Left lung (tissue), 10 donors: Measurements from ENCODE around the gene SLC6A9. TPM values are rescaled to one million over a fixed set of nuclear protein-coding genes. Genes with fewer than 3 reads are reported as not detected.
A peak's percentile ranks its signal among the peaks of the same experiment; 100 is the strongest.

Experiments used
- ATAC-seq: fragments of 200-7000 bp; cut with Tn5 transposase; one replicate; pipeline ENCODE4 v1.9.1; 2020; ENCODE audit warnings: moderate library complexity
- DNase-seq, 4 donors: peaks; one replicate each; pipeline ENCODE4 v3.0.0-alpha.2; 2013 to 2020
- H3K27ac ChIP-seq, 2 donors: fragments of 200-600 bp; sonication (generic) in 1 of 2; one replicate each; pipeline versions ENCODE4 v1.5.0 to v1.8.0; 2020 to 2021
- H3K27me3 ChIP-seq, 2 donors: fragments of 200-600 bp; sonication (generic) in 1 of 2; one replicate each; pipeline versions ENCODE4 v1.5.0 to v1.8.0; 2020 to 2021
- H3K36me3 ChIP-seq, 2 donors: fragments of 200-600 bp; sonication (generic) in 1 of 2; one replicate each; pipeline versions ENCODE4 v1.5.0 to v1.8.0; 2020 to 2021
- H3K4me1 ChIP-seq, 2 donors: fragments of 200-600 bp; one replicate each; pipeline ENCODE4 v1.8.0; 2021
- H3K4me3 ChIP-seq, 2 donors: fragments of 200-600 bp; sonication (generic) in 1 of 2; one replicate each; pipeline versions ENCODE4 v1.5.0 to v1.8.0; 2020 to 2021; ENCODE audit warnings: mild to moderate bottlenecking in 1 of 2
- H3K9me3 ChIP-seq, 2 donors: fragments of 200-600 bp; sonication (generic) in 1 of 2; one replicate each; pipeline versions ENCODE4 v1.5.0 to v1.8.0; 2020 to 2021
- intact Hi-C, 2 donors: fragments of 100-400 bp; cut with DNase I; formaldehyde crosslinking; loops; one replicate each; pipeline versions ENCODE4 v1.11.2 to v1.14.2; 2022
- polyA plus RNA-seq, 6 donors: library from polyadenylated mRNA; unstranded; fragments of 120-200 nt; gene quantifications; one replicate each; pipeline ENCODE4 v1.2.1, GENCODE V29; 2013; ENCODE audit not compliant: insufficient read length in 6 of 6
- total RNA-seq, 2 donors: library from RNA; stranded (reverse); fragmentation: NEBNext Ultra II Directional; extraction: Animal tissue kit (Norgen Biotek cat#: 25700); gene quantifications; one replicate each; pipeline ENCODE4 v1.2.1, GENCODE V29; 2021
- TF ChIP-seq, protein P1 (sequence below), 2 donors: fragments of 200-600 bp; sonication (generic) in 1 of 2; IDR thresholded peaks; one replicate each; pipeline versions ENCODE4 v1.5.0 to v1.8.0; 2021; ENCODE audit warnings: antibody characterized with exemption in 2 of 2
- donor health status: DM: no; HTN: yes; CAD: no.
- donor health status: DM: no; HTN: no; CAD: no.

SLC6A9 gene
- total and polyA plus RNA-seq, 8 donors = 10.9 to 28.5 (median 14.6) TPM

DNA sequence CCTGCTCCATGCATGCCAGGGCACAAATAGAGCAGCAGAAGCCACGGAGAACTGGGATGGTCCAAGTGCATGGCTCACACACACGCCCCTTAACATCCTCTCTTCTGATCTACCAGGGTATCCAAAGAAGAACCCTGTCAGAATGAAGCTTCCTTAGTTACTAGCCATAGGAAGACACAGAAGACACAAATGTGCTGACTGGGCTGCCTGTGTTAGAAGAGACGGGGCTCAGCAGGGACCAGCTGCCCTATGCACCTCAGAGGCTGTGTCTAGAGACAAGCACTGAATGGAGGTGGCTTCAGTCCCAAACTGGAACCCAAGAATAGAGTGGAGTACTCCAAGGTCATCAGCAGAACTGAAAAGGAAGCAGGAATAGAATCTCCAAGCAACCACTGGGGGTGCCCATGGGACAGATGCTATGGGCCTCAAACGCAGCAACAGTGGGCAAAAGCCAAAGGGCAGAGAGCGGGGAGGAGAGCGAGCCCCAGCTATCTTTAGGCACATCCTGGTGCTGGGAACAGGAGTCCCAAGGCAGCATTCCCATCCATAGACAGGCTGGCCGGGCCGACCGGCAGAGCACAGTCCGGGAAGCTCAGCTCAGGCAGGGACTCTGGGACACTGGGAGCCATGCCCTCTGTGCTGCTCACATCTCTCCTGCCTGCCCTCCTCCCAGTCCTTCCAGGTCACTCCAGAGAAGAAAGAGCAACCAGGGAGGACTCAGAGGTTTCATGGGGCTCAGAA lies 9.5 kb downstream of the SLC6A9 start:
- H3K27ac ChIP-seq = no peak overlapping the region
- DNase-seq (peak in 1 of 4 donors; percentile 62), ATAC-seq (no peak)
- TF ChIP-seq, protein P1, sequence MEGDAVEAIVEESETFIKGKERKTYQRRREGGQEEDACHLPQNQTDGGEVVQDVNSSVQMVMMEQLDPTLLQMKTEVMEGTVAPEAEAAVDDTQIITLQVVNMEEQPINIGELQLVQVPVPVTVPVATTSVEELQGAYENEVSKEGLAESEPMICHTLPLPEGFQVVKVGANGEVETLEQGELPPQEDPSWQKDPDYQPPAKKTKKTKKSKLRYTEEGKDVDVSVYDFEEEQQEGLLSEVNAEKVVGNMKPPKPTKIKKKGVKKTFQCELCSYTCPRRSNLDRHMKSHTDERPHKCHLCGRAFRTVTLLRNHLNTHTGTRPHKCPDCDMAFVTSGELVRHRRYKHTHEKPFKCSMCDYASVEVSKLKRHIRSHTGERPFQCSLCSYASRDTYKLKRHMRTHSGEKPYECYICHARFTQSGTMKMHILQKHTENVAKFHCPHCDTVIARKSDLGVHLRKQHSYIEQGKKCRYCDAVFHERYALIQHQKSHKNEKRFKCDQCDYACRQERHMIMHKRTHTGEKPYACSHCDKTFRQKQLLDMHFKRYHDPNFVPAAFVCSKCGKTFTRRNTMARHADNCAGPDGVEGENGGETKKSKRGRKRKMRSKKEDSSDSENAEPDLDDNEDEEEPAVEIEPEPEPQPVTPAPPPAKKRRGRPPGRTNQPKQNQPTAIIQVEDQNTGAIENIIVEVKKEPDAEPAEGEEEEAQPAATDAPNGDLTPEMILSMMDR (IDR thresholded peaks at IDR 0.05) = no peak
- no peaks in the 10 kb centered on the region for H3K27me3 ChIP-seq
- no peak overlapping the region for H3K4me3 ChIP-seq
- peaks cover 0 to 5% of the 10 kb centered on the region in 2 donors for H3K4me1 ChIP-seq
- no peaks in the 10 kb centered on the region for H3K9me3 ChIP-seq
- H3K36me3 ChIP-seq = peaks cover 0 to 3% of the 10 kb centered on the region in 2 donors
- intact Hi-C loops = no loop called here

DNA sequence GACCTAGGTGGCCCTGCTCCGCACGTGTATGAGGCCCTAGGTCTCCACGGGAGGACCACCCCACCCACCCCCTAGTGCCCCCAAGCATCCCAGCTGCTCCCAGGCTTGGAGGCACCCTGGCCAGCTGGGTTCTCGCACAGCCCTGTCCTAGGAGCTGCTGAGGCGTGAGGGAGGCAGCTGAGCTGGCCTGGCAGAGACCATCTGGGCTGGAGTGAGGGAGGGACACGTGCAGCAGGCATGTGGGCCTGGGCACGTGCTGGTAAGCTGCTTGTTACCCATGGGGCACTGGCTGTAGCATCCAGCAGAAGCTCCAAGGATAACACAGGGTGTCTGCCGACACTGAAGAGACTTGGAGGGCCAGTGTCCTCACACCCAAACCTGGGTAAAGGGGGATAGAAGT lies 10.1 kb downstream of the SLC6A9 start:
- Histone ChIP-seq H3K9me3 (no peaks in the 10 kb centered on the region), H3K27me3 (no peaks in the 10 kb centered on the region), H3K4me3 (no peak overlapping the region), H3K4me1 (no peaks in the 10 kb centered on the region), H3K36me3 (peaks cover 0 to 3% of the 10 kb centered on the region in 2 donors), H3K27ac (no peak overlapping the region)
- intact Hi-C loops = no loop called here
- TF ChIP-seq, protein P1 (IDR thresholded peaks at IDR 0.05) = no peak
- DNase-seq (peak in 1 of 4 donors; percentile 63), ATAC-seq (no peak)

DNA sequence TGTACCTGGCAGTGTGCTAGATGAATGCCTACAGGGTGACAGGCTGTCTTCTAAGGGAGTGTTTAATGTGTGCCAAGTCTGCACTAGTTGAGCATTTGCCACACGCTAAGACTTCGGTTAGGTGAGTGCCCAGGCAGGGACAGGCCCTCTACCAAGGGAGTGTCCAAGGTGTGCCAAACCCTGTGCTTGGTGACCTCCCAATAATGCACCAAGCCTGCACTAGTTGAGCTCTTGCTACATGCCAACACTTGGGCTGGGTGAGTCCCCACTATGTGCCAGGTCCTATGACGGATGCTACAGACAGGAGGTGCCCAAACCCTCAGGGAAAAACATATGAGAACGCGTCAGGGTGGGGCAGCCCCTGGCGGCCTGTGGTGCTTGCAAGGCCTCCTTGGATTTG lies 10.8 kb downstream of the SLC6A9 start:
- no peaks in the 10 kb centered on the region for H3K9me3 ChIP-seq
- H3K27me3 ChIP-seq = no peaks in the 10 kb centered on the region
- DNase-seq (peak in 1 of 4 donors; percentile 26), ATAC-seq (no peak)
- TF ChIP-seq, protein P1 (IDR thresholded peaks at IDR 0.05) = no peak
- no peaks in the 10 kb centered on the region for H3K4me1 ChIP-seq
- no peak overlapping the region for H3K4me3 ChIP-seq
- H3K36me3 ChIP-seq = peaks cover 0 to 3% of the 10 kb centered on the region in 2 donors
- H3K27ac ChIP-seq = no peak overlapping the region
- intact Hi-C loops = no loop called here

DNA sequence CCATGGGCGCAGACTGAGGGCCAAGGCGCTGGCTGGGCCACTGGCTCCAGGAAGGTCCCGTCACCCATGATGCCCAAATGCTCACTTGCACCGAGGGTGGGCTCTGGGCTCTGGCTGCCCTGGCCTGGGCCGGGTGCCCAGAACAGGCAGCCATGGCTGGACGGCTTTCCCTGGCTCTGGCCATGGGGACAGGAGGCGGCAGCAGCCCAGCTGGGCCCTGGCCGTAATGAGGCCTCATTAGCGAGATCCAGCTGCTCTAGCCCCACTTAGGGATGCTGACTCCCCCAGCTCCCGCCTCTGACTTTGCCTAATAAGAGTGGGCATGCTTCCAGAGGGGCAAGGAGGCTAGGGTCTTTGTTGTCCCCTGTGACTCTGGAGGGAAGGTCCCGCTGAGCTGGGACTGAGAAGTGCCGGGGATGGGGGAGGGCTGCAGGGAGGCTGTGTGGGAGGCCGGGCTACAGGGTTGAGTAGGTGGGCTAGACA lies 11.8 kb downstream of the SLC6A9 start:
- DNase-seq = peak in 3 of 4 donors; percentile 49 to 68 (median 66)
- intact Hi-C loops = no loop called here
- Histone ChIP-seq H3K36me3 (peaks cover 0 to 3% of the 10 kb centered on the region in 2 donors), H3K9me3 (no peaks in the 10 kb centered on the region), H3K4me1 (no peaks in the 10 kb centered on the region), H3K27me3 (no peaks in the 10 kb centered on the region), H3K4me3 (no peak overlapping the region), H3K27ac (no peak overlapping the region)
- no peak for ATAC-seq
- TF ChIP-seq, protein P1 (IDR thresholded peaks at IDR 0.05) = no peak

DNA sequence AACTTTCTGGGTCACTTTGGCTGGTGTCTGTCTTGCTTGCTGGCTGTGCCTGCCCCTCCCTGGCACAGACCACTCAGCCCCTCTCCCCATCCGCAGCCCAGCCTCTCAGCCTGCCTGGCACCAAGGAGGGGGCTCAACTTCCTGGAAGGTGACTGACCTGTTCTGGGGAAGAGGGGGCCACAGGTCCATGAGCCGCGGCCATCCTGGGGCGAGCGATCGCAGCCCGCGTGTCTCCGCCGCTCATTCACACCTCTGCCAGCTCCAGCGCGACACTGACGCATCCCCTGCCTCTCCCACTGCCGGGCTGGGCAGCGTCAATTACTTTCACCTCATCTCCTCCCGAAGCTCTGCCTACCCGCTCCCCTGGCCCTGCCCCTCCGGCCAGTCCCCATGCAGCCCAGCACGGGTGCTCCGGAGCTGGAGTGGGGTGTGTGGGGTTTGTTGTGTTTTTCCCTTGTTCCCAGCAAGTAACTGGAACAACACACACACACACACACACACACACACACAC lies 14.3 kb downstream of the SLC6A9 start:
- Histone ChIP-seq H3K4me1 (no peaks in the 10 kb centered on the region), H3K9me3 (no peaks in the 10 kb centered on the region), H3K36me3 (no peaks in the 10 kb centered on the region), H3K4me3 (no peak overlapping the region), H3K27me3 (no peaks in the 10 kb centered on the region), H3K27ac (no peak overlapping the region)
- ATAC-seq = no peak
- TF ChIP-seq, protein P1 (IDR thresholded peaks at IDR 0.05) = no peak
- intact Hi-C loops = no loop called here
- peak in 1 of 4 donors; percentile 68 for DNase-seq
